GM21825 (cell line): ENCODE results near the gene PRR18.

Experiments used
- ATAC-seq: cut with Tn5 transposase; IDR thresholded peaks from one replicate; pipeline ENCODE4 v1.9.1; 2021; ENCODE audit warnings: mild to moderate bottlenecking, moderate library complexity; ENCODE audit not compliant: unreplicated experiment

PRR18 gene

DNA sequence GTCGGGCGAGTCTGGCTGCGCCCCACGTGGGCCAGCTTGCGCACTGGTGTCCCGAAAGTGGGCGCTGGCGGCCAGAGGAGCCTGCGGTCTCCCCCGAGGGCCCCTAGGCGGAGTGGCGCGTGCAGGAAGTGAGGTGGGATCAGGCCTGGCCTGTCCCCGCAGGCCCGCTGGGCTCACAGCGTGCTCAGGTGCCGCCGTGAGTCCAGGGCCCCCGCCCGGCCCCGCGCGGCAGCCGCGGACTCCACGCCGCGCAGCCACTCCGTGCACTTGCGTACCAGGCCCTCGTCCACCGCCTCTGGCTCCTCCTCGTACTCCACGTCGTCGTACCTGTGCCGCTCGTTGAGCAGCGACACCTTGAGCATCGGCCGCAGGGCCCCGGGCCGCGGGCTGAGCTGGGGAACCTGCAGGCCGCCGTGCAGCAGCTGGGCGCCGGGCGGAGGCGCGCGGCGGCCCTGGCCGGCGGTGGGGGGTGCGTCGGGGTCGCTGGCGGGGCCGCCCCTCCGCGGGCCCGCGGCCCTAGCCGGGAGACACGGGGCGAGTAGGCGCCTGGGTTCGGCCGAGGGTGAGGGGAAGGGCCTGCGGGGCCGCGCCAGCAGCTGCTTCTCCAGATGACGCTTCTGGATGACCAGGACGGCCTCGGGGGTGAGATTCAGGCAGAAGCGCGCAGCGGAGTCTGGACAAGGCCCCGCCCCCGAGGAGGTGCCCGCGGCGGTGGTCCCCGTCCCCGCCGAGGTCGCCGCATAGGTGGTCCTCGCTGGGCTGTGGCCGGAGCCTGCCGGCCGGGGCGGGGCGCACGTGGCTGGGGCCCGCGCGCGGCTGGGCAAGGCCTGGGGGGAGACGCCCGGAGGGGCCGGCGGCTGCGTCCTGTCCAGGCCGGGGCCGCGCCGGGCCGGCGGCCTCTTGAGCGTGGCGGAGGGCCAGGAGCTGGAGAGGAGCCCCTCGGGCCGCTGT lies 835 bp downstream of the PRR18 start:
- ATAC-seq = peak; percentile 28

DNA sequence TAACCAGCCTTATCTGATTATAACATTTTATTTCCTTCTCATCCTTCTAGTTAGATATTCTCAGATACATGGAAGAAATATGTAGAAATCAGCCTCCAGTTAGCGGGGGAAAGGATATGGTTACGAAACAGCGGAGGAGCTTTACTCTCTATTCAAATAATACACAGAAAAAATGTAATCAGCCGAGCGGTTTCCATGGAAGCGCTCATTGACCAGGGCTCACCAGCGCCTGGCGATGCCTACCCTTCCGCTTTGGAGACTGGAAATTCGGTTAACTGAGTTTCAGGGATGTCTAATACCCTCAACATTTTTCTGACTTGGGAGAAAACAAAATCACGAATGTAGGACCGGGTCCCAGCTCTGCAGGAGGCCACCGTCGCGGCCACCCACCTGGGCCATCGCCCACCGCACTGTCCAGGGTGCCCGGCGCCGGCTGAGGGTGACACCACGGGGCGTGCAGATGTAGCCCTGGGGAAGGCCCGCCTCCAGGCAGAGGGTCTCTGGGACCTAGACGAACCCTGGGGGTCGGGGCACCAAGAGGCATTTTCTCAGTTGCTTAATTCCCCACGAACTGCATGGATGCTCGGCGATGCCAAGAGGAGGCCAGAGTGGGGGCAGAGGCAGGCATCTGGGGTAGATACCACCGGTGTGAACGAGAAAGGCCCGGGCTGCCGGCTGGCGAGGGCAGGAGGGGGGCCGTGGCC lies 1.7 kb downstream of the PRR18 start:
- no peak for ATAC-seq

DNA sequence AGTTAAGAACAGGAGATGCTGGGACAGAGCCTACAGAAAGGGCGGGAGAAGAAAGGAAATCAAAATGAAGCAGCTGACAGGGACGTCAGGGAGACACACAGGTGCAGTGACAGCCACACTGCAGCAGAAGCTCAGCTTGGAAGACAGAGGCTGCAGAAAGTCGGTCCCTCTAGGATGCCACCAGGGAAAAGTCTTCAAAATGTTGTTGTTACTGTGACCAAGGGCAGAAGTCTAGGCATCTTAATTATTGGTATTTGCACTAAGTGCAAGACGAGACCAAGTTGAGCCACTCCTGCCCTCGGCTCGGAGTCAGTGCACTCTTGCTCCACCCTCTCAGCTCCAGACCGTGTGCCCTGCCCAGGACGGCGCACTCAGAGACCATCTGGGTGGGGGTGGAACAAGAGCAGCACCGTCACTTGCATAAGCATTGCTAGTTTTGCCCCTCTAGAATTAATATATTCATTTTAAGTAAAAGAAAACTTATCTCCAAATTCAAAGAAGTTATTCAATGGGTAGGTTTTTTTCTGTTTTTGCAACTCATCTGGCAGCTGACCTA lies 2.6 kb downstream of the PRR18 start:
- ATAC-seq = no peak

DNA sequence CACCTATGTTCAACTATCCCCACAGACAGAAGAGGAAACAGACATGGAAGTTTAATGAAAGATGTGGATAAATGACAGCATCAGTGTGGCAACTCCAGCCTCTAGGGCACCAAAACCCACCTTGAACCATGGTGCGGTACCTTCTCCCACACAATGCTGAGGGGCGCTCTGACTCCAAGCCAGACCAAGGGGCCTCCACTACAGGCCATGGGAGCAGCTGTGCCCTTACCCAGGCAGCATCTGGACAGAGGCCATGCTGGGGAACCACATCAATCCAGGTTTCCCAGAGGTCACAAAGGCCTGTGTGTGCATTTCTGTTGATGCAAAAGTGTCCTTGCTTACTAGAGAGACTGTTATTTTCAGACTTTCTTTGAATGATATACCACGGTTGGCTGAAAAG lies 4.1 kb downstream of the PRR18 start:
- no peak for ATAC-seq

DNA sequence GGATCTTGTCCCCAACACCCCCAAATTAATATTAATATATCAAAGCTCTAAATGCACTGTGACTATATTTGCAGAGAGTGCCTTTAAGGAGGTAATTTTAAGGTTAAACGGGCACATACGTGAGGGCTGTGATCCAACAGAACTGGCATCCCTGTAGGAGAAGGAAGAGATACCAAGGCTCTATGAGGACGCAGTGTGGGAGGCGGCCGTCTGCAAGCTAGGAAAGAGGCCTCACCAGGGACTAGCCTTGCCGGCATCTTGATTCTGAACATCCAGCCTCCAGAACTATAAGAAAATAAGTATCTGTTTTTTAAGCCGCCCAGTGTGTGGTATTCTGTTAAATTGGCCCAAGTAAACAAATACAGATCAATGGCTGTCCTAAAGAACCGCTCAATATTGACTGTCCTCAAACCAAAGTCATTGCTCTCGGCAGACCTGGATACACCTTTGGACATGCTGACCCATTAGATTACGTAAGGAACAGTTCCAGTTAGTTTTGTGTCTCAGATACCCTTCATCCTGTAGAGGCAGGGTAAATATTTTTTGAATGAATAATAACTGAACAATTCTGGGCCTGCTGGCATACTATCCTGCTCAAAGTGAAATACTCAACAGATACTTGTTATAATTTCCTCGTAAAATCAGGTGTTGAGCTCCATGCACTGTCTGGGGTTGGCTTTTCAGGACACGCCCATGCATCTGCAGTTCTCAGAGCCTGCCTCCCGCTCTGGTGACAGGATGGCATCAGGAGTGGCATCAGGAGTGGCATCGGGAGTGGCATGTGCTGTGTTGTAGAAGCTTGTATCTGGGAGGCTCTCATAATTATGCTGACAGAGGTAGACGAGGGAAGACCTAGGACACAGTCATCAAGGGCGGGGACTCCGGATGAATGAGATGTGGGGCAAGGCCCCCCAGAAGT lies 6.3 kb downstream of the PRR18 start:
- ATAC-seq = no peak

DNA sequence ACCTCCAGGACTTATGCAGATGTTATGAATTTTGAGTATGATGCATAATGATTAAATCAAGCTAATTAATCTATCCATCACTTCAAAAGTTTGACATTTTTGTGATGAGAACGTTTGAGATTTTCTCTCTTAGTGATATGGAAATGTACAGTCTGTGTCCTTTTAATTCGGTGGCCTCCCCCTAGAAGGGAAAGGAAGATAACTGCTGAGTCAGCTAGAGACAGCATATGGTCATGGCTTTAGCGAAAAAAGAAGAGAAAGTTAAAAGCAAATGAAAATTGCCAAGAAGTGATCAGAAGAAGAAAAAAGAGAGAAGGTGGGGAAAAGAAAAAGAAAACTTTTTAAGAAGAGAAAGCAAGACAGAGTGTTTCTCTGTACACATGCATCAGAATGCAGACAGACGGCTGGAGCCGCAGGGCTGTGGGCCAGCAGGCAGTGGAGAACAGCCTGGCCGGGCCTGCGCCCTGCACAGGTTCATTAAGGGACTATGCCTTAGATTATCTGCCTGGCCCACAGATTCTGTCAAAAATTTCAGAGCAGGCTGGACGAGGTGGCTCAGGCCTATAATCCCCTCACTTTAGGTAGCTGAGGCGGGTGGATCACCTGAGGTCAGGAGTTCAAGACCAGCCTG lies 7.7 kb downstream of the PRR18 start:
- no peak for ATAC-seq

DNA sequence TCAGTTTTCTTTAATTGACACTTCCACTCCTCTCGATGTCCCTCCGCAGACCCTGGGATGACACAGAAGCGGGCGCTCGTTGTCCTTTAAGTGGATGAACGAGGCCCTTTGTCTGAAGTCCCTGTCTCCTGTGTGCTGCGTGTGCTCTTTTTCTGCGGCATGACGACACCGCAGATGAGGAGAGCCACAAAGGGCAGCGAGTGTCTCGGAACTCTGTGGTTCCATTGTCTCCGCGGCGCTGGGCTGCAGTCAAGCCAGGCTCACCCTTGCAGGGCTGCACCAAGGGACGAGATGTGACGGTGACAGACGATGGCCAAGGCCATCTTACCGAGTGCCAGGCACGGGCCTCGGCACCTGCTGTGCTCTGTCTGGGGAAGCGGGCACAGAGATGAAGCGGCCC lies 10.6 kb downstream of the PRR18 start:
- ATAC-seq = no peak

DNA sequence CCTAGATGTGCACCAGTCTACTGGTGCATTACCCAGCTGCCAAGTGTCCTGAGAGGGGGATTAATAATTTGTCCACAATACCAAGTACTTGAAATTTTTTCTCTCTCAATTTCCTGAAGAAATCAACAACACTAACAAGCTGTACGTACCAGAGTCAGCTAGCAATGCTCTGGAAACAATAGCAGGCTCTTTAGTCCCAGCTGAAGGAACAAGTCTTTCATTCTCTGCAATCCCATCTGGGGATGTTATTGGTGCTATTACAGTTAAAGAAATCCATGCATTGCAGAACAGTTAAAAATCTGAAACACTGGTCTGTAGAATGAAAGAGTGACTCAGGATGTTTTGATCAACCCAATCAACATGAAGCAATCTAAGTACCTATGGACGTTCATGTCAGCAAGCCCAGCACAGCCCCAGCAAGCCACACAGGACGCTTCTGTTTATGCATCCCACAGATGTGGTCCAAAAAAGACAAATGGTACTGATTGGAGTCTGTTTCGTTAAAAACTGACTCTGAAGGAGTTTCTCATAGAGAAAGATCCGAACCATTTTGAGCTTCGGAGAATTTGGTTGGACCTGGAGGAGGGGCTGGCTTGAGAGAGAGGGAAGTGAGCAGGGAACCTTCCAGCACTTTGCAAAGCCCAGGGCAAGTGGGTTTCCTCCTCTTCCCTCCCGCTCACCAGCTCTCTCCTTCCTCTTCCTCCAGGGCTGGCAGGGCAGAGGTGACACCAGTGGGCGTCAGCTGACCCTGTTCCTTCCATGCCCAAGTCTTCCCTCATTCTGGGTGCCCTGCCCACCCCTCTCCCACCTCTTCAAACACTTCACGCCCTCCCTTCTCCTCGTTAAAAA lies 11.9 kb downstream of the PRR18 start:
- ATAC-seq = no peak

DNA sequence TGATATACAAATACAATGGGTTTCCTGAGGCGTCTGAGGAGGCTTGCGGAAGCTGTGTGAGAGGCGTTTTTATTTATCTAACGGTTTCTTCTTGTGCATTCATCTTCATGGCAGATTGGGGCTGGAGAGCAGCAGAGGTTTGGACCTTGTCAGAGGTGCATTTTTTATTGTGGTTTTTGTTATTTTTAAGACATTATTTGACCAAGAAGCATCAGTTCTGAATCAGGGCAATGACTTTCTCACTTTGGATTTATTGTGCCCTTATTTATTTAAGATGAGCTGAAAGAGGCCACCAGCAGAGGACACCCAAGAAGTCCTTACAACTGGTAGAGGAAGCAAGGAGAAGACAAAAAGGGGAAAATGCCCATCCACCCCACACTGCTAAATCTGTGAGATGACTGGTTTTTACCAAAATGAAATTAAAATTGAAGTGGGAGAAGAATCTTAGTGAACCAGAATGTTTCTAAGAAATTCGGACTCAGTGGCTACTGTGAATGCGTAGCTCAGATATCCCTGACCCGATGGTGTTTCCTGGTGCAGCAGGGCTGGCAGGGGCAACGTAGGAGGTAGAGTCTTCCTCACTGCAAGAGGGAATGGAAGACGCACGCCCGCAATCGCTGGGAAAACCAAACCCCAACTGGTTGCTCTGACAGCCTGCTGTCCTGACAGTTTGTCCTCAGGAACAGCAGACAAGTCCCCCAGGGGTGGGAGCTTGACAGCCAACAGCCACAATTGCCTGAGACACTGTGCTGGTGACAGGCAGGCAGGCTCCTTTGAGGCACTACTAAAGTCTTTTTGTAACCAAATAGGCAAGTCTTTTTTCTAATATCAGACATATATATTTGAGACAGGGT lies 14.2 kb downstream of the PRR18 start:
- no peak for ATAC-seq

DNA sequence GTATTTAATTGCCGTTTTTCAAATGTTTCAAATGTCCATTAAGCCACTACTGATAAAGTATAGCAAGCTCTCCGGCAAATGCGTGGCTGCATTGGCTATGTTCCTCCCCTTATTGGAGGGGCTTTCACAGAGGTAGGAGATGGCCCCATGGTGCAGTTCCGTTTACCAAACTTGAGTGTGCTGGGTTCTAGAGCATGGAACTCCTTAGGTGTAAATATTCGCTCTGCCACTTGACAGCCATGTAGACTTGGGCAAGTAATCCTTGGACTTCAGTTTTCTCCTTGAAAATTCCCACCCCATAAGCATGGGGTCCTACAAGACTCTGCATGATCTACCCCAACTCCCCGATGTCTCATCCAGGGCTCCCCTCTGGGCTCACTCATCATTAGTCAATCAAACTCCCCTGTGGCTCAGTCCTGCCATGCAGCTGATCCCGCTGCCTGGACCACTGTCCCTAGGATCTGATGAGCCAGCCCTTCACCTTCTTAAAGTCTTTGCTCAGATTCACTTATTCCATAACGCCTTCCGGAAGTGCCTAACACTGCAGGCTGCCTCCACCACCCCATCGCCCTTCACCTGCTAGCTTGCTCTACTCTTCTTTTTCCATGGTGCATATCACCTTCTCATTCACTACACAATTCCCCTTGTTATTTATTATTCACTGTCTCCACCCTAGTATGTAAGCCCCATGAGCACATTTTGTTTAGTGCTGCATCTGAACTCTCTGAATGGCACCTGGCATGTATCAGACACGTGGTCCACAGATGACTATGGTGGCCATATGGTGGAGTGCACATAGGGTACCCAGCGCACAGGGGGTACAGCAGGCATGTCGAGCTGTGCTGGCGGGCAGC lies 18.8 kb downstream of the PRR18 start:
- no peak for ATAC-seq

DNA sequence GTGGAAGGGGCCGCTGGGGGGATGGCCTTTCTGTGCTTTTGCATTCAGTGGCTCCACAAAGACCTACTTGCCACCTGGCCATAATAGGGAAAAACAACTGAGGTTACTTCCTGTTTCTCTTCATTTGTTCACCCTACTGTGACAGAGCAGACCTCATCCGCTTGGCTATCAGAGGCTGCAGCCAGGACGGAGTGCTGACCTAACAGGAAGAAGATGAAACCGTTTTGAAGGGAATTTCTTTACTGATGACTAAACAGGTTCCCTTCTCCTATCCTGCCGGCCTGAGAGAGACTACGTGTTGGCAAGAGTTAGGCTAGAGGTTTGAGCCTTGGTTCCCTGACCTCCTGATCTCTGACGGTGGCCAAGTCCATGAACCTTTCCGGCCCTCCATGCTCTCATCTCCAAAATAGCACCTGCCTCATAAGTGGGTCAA lies 21.3 kb downstream of the PRR18 start:
- ATAC-seq = peak; percentile 91

DNA sequence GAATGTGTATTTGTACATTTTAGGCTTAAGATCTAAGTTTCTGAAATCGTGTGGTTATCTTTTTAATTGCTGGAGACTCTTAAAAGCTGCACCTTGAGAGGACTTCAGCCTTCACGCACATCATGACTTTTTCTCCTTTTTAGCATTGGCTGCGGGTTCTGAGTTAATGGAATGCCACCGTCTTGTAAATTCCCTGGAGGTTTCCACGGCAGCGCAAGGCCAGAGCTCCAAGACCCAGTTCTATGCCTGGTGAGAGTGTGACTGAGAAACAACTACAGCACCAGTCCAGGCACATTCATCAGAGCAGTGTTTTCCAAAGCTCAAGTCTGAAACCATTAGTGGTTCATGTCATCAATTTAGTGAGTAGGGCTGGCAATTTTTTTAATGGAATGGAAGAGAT lies 23.0 kb downstream of the PRR18 start:
- ATAC-seq = no peak

DNA sequence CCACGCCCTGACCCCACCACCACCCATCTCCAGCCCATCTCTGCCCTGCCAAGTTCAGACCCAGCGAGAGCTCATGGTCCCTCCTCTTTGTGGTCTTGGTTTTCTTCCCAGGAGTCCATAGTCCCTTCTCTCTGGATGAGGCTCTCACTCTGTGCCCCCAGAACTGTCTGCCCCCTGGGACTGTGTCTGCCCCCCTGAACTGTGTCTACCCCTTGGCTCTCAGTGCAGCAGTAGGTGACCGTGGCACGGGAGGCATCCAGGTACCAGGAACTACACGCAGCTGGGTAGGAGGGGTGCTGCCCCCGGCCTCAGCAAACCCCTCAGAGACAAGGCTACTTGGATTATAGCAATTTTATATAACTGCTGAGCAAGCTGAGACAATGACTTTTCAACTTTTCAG lies 23.6 kb downstream of the PRR18 start:
- no peak for ATAC-seq

DNA sequence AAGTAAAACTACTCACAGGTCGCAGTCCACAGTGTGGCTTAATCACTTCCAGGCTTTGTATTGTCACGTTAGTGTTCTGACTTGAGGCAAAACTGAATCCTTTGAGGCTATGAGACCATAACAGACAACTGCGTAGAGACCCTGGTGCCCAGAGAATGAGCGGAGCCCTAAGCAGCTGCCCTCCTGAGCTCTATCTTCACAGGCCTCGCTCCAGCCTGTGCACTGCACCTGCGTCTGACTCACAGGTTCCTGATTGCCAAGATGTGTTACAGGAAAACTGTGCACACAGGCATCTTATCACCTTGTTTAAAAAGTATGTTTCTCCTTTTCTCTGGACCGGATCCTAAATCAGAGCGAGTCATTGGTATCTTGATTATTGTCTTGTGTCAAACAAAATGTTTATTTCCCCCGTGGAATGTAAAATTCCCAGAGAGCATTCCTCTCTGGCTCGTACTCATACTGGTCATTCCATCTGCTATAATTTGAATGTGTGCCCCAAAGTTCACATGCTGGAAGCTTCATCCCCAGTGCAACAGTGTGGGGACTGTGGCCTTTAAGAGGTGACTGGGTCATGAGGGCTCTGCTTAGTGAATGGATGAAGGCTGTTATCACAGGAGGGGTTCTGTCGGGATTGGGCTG lies 25.7 kb downstream of the PRR18 start:
- no peak for ATAC-seq

DNA sequence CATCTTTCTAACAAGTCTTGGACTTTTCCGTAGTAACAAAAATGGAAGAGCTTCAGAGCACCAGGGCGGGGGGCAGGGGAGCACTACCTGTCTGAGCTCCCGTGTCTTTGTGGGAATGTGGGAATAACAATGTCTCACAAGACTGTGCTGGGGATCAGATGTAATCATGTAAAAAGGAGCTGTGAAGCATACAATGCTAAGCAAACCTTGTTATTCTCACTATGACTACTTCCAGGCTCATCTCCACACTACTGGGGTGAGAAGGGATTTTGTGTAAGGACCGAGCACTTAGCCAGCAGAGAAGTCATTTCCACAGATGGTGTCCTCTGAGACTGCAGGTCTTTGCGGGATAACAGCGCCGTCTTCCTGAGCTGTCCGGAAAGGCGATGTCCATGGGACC lies 27.1 kb downstream of the PRR18 start:
- ATAC-seq = peak; percentile 42

DNA sequence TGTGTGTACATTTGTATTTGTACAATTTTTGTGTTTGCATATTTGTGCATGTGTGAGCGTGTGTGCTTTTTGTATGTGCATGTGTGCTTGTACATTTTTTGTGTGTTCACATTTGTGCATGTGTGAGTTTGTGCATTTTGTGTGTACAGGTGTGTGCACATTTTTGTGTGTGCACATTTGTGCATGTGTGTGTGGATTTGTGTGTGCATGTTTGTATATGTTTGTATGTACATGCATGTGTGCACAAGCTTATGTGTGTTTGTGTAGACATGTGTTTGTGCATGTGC lies 28.9 kb downstream of the PRR18 start:
- ATAC-seq = no peak
